Measurements from ENCODE around the gene DYNC2I2.
A peak's percentile ranks its signal among the peaks of the same experiment; 100 is the strongest.
"Not testable (repeated sequence)": the region's sequence is repeated elsewhere in the genome, so short reads cannot be mapped to it uniquely, and the experiment has no call there.

The DYNC2I2 gene

GRCh38 chr9:128656416-128657343, at the start of gene DYNC2I2:
DYNC2I2 (minus strand) TSS chr9:128656847; CDS start chr9:128656726, 121 bp downstream.
- DNase-seq, result peak; percentile 98

GRCh38 chr9:128706045-128706444, 49.4 kb upstream of the DYNC2I2 start:
- no peak for DNase-seq

DNA sequence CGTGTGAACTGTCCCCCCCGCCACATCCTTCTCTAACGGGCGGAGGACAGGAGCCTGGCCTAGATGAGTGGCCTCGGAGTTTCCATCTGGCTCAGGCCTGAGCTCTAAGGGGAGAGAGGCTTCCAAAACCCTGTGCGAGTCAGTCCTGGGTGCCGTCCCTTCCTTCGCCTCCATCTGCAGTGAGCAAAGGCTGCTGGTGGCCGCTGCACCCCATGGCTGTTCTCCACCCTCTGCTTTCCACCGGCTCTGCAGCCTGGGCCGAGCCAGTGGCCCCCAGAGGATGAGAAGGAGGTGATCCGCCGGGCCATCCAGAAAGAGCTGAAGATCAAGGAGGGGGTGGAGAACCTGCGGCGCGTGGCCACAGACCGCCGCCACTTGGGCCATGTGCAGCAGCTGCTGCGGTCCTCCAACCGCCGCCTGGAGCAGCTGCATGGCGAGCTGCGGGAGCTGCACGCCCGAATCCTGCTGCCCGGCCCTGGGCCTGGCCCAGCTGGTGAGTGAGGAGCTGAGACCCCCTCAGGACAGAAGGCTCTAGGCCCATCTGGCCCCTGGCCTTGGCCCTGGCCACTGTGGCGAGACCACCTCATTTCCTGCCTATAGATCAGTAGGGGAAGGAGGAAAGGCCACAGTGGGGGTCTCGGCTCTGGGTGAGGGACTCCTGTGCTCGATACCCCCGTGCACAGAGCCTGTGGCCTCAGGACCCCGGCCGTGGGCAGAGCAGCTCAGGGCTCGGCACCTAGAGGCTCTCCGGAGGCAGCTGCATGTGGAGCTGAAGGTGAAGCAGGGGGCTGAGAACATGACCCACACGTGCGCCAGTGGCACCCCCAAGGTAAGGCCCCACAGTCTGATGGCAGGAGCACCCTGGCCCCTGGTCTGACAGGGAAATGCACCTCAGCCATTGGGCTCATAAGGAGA, 48.7 kb upstream of the DYNC2I2 start:
- DNase-seq, result no peak

GRCh38 chr9:128704356-128704670, 47.7 kb upstream of the DYNC2I2 start:
- no peak for DNase-seq

GRCh38 chr9:128703616-128704355, 47.1 kb upstream of the DYNC2I2 start:
- DNase-seq, result peak; percentile 38

DNA sequence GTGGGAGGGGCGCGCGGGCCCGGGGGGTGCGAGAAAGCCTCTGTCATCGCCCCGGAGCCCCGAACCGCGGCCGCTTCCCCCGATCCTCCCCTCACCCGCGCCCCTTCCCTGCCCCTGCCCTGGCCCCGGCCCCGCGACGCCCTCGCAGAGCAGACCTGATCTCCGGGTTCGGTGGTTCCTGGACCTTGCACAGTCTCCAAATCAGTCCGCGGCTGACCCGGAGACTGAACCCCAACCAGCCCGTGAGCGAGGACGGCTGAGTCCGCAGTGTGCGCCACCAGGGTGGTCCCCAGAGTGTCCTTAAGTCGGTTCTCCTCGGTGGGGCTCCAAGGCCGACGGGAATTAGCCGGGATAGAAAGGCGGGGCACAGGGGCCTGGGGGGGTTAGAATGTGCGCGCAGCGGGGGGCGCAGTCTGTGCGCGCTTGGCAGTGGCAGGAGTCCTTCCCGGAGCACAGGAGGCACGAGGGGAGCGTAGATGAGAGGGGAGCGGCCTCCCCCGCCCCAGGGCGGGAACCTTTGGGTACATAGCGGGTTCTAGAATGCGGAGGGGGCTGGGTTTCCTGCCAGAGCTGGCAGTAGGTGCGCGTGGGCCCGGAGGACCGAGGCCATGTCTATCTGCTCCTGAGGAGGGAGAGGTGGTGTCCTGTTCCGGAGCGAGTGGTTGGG, 46.4 kb upstream of the DYNC2I2 start:
- peak; percentile 56 for DNase-seq

- peak; percentile 91 for DNase-seq
Observed at GRCh38 chr9:128702445-128702948, 45.9 kb upstream of the DYNC2I2 start, which contains the start of gene PKN3. PKN3 (plus strand) TSS chr9:128702503; CDS start chr9:128702916, 413 bp downstream.

- DNase-seq, result no peak
Observed at GRCh38 chr9:128701227-128701854, 44.7 kb upstream of the DYNC2I2 start.

- not testable (repeated sequence) for DNase-seq
Observed at GRCh38 chr9:128699096-128699795, 42.6 kb upstream of the DYNC2I2 start.

DNA sequence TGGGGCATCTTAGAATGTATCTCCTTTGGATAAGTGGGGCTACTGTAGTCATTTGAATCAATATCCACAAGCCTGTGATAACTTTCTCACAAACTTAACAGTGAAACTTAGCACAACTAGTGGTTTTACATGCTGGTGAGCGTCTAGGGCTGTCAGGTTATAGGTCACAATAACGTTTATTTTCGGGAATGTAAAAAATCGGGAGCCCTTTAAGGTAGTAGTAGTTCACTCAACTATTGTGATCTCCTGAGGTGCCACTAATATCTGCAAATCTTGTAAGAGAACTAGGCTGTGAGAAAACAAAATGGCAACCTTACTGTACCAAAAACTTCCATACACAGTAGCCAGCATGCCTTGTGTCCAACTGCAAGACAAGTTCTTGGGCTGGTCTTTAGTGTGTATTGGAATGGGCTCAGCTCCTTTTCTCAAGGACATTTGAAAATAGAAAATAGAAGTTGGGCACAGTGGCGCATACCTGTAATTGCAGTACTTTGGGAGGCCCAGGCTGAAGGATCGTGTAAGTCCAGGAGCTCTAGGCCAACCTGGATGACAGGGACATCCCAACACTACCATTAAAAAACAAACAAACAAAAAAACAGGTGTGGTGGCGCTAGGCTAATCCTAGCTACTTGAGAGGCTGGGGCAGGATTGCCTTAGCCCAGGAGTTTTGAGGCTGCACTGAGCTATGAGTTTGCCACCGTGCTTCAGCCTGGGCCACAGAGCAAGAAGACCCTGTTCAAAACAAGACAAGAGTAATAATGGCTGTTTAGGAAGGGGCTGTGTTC, 40.5 kb upstream of the DYNC2I2 start:
- no peak for DNase-seq

DNA sequence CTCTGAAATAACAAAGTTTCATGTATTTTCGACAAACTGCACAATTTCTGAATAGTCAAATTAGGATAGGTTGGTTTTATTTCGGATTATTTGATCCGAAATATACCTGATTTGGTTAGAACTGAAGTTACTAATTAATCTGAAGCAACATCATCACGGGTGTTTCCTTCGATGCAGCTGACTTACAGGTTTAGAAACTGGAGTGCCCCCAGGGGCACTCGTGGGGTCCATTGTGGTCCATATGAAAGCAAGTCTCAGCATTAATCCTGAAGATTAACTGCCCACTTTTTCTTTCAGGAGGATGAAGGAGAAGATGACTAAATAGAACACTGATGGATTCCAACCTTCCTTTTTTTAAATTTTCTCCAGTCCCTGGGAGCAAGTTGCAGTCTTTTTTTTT, 37.7 kb upstream of the DYNC2I2 start:
- no peak for DNase-seq

GRCh38 chr9:128693738-128694137, 37.1 kb upstream of the DYNC2I2 start:
- DNase-seq, result not testable (repeated sequence)

DNA sequence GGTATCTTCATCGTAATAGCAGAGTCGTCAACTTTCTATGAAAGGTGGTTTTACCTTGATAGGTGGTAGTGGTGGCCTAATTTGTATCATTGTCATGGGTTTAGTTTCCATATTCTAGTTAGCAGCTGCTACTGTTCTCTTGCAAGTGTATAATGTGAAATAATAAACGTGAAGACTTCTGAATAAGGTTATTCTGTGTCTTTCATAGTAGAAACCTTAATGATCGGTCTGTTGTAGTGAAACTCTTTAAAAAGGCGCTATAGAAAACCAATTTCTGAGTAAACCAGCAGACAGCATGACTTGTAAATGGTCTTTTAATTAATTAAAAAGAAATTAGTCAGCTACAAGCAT, 34.0 kb upstream of the DYNC2I2 start:
- DNase-seq, result no peak

DNA sequence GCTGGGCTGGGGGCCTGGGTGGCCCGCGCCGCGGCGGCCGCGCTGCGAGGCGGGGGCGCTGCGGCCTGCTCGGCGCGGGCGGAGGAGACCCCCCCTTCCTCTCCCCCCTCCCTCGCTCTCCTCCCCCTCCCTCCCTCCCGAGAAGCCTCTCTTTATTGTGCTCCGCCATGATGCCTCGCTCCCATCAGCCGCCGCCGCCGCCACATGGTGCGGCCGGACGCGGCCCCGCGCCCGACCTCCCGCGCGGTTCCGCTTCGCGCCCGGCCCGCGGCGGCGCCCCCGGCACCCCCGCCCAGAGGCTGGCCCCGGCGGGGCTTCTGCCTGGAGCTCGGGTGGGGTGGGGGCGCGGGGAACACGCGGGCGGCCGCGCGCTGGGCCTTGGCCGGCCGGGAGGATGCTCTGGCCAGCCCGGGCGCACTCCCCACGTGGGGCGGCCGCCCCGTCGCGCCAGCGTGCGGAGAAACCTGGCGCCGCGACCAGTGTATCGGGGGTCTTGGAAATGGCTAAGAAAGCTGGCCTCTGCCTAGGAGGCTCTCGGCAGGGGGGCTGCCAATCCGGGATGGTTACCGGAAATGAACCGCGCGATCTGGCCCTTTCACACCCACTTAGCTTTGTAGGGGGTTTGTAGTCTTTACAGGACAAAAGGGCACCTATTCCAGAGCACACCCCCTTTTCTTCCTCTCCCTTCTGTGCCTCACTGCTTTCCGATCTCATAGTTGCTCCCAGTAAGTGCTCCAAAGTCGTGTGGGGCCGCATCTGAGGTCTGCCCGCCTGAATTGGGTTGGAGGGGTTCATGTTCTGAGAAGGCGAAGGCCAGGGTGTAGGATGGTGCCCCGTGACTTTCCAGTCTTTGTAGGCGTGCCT, 33.4 kb upstream of the DYNC2I2 start:
- peak; percentile 58 for DNase-seq

- no peak for DNase-seq
Observed at GRCh38 chr9:128689293-128689774, 32.7 kb upstream of the DYNC2I2 start.

GRCh38 chr9:128688501-128689292, 32.0 kb upstream of the DYNC2I2 start, which contains the start of gene SET:
SET (plus strand) TSS chr9:128689222; CDS start chr9:128689583, 361 bp downstream.
- DNase-seq, result peak; percentile 97

DNA sequence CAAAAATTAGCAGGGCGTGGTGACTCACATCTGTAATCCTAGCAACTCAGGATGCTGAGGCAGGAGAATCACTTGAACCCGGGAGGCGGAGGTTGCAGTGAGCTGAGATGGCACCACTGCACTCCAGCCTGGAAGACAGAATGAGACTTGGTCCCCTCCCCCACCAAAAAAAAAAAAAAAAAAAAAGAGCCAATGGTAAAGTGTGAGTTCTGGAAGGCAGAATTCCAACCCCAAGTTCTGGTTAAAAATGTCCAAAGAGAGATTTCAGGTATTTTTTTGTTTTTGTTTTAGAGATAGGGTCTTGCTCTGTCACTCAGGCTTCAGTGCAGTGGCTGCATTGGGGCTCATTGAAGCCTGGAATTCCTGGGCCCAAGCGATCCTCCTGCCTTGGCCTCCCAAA, 30.8 kb upstream of the DYNC2I2 start:
- no peak for DNase-seq
